ENCODE results near the gene PTPRD.

DNA sequence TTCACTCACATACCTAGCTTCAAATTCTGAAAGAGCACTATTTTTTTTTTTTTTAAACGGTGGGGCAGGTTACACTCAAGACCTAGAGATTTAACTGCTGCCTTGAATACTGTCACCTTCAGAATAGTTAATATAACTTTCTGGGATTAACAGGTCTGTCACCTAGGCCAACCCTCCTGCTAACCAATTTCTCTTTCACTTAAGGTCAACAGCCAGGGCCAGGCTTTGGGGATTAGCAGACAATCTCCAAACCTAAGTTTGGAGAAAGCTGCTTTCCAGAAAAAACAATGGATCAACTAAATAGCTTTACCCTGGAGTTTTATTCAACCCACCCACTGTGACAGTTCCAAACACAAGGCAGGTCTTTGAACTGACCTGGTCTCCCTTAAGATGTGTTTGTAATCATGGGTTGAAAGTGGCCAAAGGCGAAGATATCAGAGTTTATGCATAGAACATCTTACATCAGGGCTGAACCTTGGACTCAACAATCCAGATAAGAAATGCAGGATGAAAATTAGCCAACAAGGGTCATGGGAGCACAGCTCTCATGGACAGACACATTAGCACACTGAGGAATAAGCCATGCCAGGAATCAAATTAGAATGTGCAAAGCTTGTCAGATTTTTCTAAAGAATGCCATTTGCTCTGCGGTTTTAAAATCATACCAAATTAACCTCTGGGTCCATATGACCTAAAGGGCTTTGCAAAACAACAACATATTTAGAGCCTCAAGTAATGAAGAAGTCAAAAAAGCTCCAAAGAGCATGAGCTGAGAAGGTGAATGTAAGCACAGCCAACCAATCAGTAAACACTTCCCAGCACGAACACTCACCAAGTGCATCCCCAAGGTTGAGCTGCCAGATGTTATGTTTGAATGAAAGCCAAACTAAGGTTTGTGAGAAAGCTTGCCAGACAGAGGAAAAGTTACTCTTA is 2274.7 kb downstream of the PTPRD start:
- TF ChIP-seq, protein P1, sequence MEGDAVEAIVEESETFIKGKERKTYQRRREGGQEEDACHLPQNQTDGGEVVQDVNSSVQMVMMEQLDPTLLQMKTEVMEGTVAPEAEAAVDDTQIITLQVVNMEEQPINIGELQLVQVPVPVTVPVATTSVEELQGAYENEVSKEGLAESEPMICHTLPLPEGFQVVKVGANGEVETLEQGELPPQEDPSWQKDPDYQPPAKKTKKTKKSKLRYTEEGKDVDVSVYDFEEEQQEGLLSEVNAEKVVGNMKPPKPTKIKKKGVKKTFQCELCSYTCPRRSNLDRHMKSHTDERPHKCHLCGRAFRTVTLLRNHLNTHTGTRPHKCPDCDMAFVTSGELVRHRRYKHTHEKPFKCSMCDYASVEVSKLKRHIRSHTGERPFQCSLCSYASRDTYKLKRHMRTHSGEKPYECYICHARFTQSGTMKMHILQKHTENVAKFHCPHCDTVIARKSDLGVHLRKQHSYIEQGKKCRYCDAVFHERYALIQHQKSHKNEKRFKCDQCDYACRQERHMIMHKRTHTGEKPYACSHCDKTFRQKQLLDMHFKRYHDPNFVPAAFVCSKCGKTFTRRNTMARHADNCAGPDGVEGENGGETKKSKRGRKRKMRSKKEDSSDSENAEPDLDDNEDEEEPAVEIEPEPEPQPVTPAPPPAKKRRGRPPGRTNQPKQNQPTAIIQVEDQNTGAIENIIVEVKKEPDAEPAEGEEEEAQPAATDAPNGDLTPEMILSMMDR (conservative IDR thresholded peaks at IDR 0.05; ENCODE audit: low read length) = no peak
- TF ChIP-seq EZH2phosphoT487 (IDR thresholded peaks at IDR 0.05; ENCODE audit: borderline replicate concordance, low read depth, low read length) = no peak

All from OCI-LY7 (cell line).